SK-N-SH (cell line): ENCODE measurements around the gene CNFN. TPM values are rescaled to one million over a fixed set of nuclear protein-coding genes. Genes with fewer than 3 reads are reported as not detected.

Experiments
- CTCF ChIA-PET: fragments of 300-600, 350-600 bp; formaldehyde crosslinking; extraction: SDS; loops from one replicate; lab custom pipeline; 2021; lab: Yijun Ruan, JAX
- POLR2A ChIA-PET: fragments of 350-600 bp; sonication (Branson Sonifier 250); formaldehyde crosslinking; extraction: SDS; loops from one replicate; lab custom pipeline; 2020; ENCODE audit warnings: antibody characterized with exemption, inconsistent platforms; lab: Yijun Ruan, JAX
- DNase-seq: peaks from one replicate; pipeline ENCODE4 v3.0.0; 2012
- H2AFZ ChIP-seq: fragments of 200-600 bp; sonication (generic); 2 replicates; pipeline ENCODE4 v1.8.1; 2016; ENCODE audit warnings: antibody characterized with exemption, mild to moderate bottlenecking, low read depth
- H3F3A ChIP-seq: fragments of 200-600 bp; sonication (generic); replicated peaks from 2 replicates; pipeline ENCODE3; 2016; ENCODE audit warnings: antibody characterized with exemption, mild to moderate bottlenecking; ENCODE audit not compliant: insufficient read depth
- H3K27ac ChIP-seq, 2 experiments: fragments of 200-500 bp in 1 of 2; fragments of 200-600 bp in 1 of 2; sonication (Bioruptor generic) in 1 of 2; sonication (generic), shearing (Covaris generic) in 1 of 2; 2 replicates each; pipeline versions ENCODE4 v1.5.1 to v1.6.1; 2014 to 2016; ENCODE audit warnings: low read depth in 2 of 2, inconsistent platforms in 1 of 2, low read length in 1 of 2, mild to moderate bottlenecking in 1 of 2, mixed read lengths in 1 of 2
- H3K27me3 ChIP-seq: fragments of 200-600 bp; sonication (generic), shearing (Covaris generic); 2 replicates; pipeline ENCODE4 v1.6.1; 2016; ENCODE audit warnings: mixed run types; ENCODE audit not compliant: insufficient read depth
- H3K36me3 ChIP-seq, 2 experiments: fragments of 200-500 bp in 1 of 2; fragments of 200-600 bp in 1 of 2; sonication (Bioruptor generic) in 1 of 2; sonication (generic) in 1 of 2; replicated peaks in 1 of 2; 2 replicates each; pipeline versions ENCODE3 to v1.5.1; 2014 to 2016; ENCODE audit warnings: low read length in 1 of 2, mild to moderate bottlenecking in 1 of 2; ENCODE audit not compliant: insufficient read depth in 2 of 2, control insufficient read depth in 1 of 2
- H3K4me1 ChIP-seq, 2 experiments: fragments of 200-500 bp in 1 of 2; fragments of 200-600 bp in 1 of 2; sonication (Bioruptor generic) in 1 of 2; sonication (generic), shearing (Covaris generic) in 1 of 2; 2 replicates each; pipeline versions ENCODE4 v1.5.1 to v1.6.1; 2014 to 2016; ENCODE audit warnings: low read depth in 1 of 2, low read length in 1 of 2, mixed run types in 1 of 2; ENCODE audit not compliant: insufficient read depth in 2 of 2, control insufficient read depth in 1 of 2
- H3K4me2 ChIP-seq: fragments of 200-600 bp; sonication (generic), shearing (Covaris generic); 2 replicates; pipeline ENCODE4 v1.6.1; 2017; ENCODE audit warnings: mixed run types
- H3K4me3 ChIP-seq, 2 experiments: fragments of 200-500 bp in 1 of 2; fragments of 200-600 bp in 1 of 2; sonication (Bioruptor generic) in 1 of 2; sonication (generic), shearing (Covaris generic) in 1 of 2; 2 replicates each; pipeline versions ENCODE4 v1.5.1 to v1.8.1; 2014 to 2016; ENCODE audit warnings: low read depth in 2 of 2, inconsistent platforms in 1 of 2, low read length in 1 of 2, mild to moderate bottlenecking in 1 of 2, mixed read lengths in 1 of 2, moderate library complexity in 1 of 2
- H3K79me2 ChIP-seq: fragments of 200-600 bp; sonication (generic); 2 replicates; pipeline ENCODE4 v1.8.1; 2017; ENCODE audit warnings: mild to moderate bottlenecking; ENCODE audit not compliant: insufficient read depth
- H3K9ac ChIP-seq: fragments of 200-600 bp; sonication (generic); 2 replicates; pipeline ENCODE4 v1.6.1; 2017; ENCODE audit warnings: mixed run types
- H3K9me2 ChIP-seq: fragments of 200-600 bp; sonication (generic); 2 replicates; pipeline ENCODE4 v1.6.1; 2017; ENCODE audit warnings: mixed run types
- H3K9me3 ChIP-seq: fragments of 200-600 bp; sonication (generic); 2 replicates; pipeline ENCODE4 v1.6.1; 2017; ENCODE audit warnings: mixed run types, mild to moderate bottlenecking, moderate library complexity
- H4K20me1 ChIP-seq: fragments of 200-600 bp; sonication (generic); 2 replicates; pipeline ENCODE4 v1.6.1; 2017; ENCODE audit warnings: mild to moderate bottlenecking, mixed run types; ENCODE audit not compliant: insufficient read depth
- CHD2 ChIP-seq: fragments of 150-350 bp; IDR thresholded peaks from 2 replicates; pipeline ENCODE4 v1.6.1; 2018; ENCODE audit warnings: low read length; ENCODE audit not compliant: partially characterized antibody
- EZH2phosphoT487 ChIP-seq: fragments of 200-600 bp; sonication (generic); IDR thresholded peaks from 2 replicates; pipeline ENCODE4 v1.6.1; 2017; ENCODE audit warnings: low read depth, mixed run types, mild to moderate bottlenecking, antibody characterized with exemption, moderate library complexity, borderline replicate concordance
- FOXJ3 ChIP-seq: sonication (generic); formaldehyde crosslinking; IDR thresholded peaks from 2 replicates; pipeline ENCODE4 v1.5.1; 2020; ENCODE audit warnings: mild to moderate bottlenecking, missing genetic modification reagents
- GATA2 ChIP-seq: sonication (generic); formaldehyde crosslinking; IDR thresholded peaks from 2 replicates; pipeline ENCODE4 v1.5.0; 2020; ENCODE audit warnings: mild to moderate bottlenecking, missing genetic modification reagents
- MEF2A ChIP-seq: IDR thresholded peaks from 2 replicates; pipeline ENCODE4 v1.4.0; 2012; ENCODE audit warnings: low read depth, borderline replicate concordance
- MXI1 ChIP-seq: IDR thresholded peaks from 2 replicates; pipeline ENCODE4 v1.6.1; 2012; ENCODE audit warnings: mild to moderate bottlenecking, low read depth, low read length, improper control_type of control experiment
- POLR2AphosphoS5 ChIP-seq: IDR thresholded peaks from 2 replicates; pipeline ENCODE4 v1.6.1; 2012; ENCODE audit warnings: low read depth, low read length
- RAD21 ChIP-seq: IDR thresholded peaks from 2 replicates; pipeline ENCODE4 v1.6.1; 2012; ENCODE audit warnings: mild to moderate bottlenecking, low read length
- RCOR1 ChIP-seq: fragments of 150-350 bp; IDR thresholded peaks from 2 replicates; pipeline ENCODE4 v1.6.1; 2017; ENCODE audit warnings: antibody characterized with exemption, low read length
- TAF1 ChIP-seq: IDR thresholded peaks from 2 replicates; pipeline ENCODE4 v1.6.1; 2012; ENCODE audit warnings: low read depth, mild to moderate bottlenecking, low read length, moderate library complexity, borderline replicate concordance
- TCF12 ChIP-seq: IDR thresholded peaks from 2 replicates; pipeline ENCODE4 v1.4.0; 2012
- YY1 ChIP-seq: IDR thresholded peaks from 2 replicates; pipeline ENCODE4 v1.4.0; 2012; ENCODE audit warnings: low read depth, mild to moderate bottlenecking
- WGBS: methylation state at CpG from one replicate; pipeline ENCODE4 v1.1.6; 2017; ENCODE audit warnings: low lambda C conversion rate; 5-methylcytosine and 5-hydroxymethylcytosine counted together
- polyA plus RNA-seq, 3 experiments: library from polyadenylated mRNA; depleted of rRNA; stranded (reverse); fragments of >200 nt; gene quantifications; 2 replicates each; pipeline ENCODE4 v1.2.3, GENCODE V29; 2012
- TF ChIP-seq, protein P1 (sequence below): IDR thresholded peaks from 2 replicates; pipeline ENCODE4 v1.6.1; 2012; ENCODE audit warnings: mild to moderate bottlenecking, low read depth, low read length, moderate library complexity
- TF ChIP-seq, protein P2 (sequence below): fragments of 150-350 bp; IDR thresholded peaks from 2 replicates; pipeline ENCODE4 v1.6.1; 2016; ENCODE audit warnings: mild to moderate bottlenecking, low read depth, low read length
- TF ChIP-seq, protein P3 (sequence below): fragments of 150-350 bp; IDR thresholded peaks from 2 replicates; pipeline ENCODE4 v1.6.1; 2017; ENCODE audit warnings: antibody characterized with exemption, low read length, low read depth, borderline replicate concordance
- TF ChIP-seq, protein P4 (sequence below): IDR thresholded peaks from 2 replicates; pipeline ENCODE4 v1.4.0; 2012; ENCODE audit warnings: low read depth
- TF ChIP-seq, protein P5 (sequence below): IDR thresholded peaks from 2 replicates; pipeline ENCODE4 v1.4.0; 2012; ENCODE audit warnings: low read depth, borderline replicate concordance
- TF ChIP-seq, protein P6 (sequence below): fragments of 200-600 bp; sonication (generic); IDR thresholded peaks from 2 replicates; pipeline ENCODE4 v1.6.1; 2017; ENCODE audit warnings: antibody characterized with exemption, mild to moderate bottlenecking, moderate library complexity

CNFN gene
- polyA plus RNA-seq, 1 of the 3 experiments (the other 2 are of a cell fraction): 4.5 TPM

DNA sequence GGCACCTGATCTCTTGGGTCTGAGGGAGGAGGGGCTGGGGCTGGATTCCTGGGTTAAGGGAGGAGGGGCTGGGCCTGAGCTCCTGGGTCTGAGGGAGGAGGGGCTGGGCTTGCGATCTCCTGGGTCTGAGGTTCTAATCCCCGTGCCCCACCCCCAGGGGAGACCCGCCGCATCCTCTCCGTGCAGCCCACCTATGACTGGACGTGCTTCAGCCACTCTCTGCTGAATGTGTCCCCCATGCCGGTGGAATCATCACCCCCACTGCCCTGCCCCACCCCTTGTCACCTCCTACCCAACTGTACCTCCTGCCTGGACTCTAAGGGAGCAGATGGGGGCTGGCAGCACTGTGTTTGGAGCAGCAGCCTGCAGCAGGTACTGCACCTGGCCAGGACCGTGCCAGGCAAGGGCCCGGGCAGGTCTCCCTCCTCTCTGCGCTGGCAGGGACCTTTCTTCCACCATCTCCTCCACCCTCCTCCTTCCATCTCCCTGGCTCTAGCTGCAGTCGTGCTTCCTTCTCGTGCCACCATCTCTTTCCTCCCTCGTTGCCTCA is 27.1 kb downstream of the CNFN start:
- H3F3A ChIP-seq: no peaks in the 10 kb centered on the region
- no peaks in the 10 kb centered on the region for H4K20me1 ChIP-seq
- no peak overlapping the region for H2AFZ ChIP-seq
- H3K27ac ChIP-seq: no peak overlapping the region
- H3K9me3 ChIP-seq: no peaks in the 10 kb centered on the region
- H3K4me2 ChIP-seq: no peak overlapping the region
- H3K4me3 ChIP-seq: no peak overlapping the region
- WGBS: 96% methylated on average over 10 of the region's 13 CpGs
- H3K79me2 ChIP-seq: no peaks in the 10 kb centered on the region
- DNase-seq: no peak
- H3K36me3 ChIP-seq: peaks cover 10 to 22% of the 10 kb centered on the region in 2 experiments
- TF ChIP-seq, protein P1, sequence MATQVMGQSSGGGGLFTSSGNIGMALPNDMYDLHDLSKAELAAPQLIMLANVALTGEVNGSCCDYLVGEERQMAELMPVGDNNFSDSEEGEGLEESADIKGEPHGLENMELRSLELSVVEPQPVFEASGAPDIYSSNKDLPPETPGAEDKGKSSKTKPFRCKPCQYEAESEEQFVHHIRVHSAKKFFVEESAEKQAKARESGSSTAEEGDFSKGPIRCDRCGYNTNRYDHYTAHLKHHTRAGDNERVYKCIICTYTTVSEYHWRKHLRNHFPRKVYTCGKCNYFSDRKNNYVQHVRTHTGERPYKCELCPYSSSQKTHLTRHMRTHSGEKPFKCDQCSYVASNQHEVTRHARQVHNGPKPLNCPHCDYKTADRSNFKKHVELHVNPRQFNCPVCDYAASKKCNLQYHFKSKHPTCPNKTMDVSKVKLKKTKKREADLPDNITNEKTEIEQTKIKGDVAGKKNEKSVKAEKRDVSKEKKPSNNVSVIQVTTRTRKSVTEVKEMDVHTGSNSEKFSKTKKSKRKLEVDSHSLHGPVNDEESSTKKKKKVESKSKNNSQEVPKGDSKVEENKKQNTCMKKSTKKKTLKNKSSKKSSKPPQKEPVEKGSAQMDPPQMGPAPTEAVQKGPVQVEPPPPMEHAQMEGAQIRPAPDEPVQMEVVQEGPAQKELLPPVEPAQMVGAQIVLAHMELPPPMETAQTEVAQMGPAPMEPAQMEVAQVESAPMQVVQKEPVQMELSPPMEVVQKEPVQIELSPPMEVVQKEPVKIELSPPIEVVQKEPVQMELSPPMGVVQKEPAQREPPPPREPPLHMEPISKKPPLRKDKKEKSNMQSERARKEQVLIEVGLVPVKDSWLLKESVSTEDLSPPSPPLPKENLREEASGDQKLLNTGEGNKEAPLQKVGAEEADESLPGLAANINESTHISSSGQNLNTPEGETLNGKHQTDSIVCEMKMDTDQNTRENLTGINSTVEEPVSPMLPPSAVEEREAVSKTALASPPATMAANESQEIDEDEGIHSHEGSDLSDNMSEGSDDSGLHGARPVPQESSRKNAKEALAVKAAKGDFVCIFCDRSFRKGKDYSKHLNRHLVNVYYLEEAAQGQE: no peak
- TF ChIP-seq, all 33 proteins: peak for 0
- Histone ChIP-seq H3K27me3 (no peaks in the 10 kb centered on the region), H3K9me2 (no peaks in the 10 kb centered on the region), H3K9ac (no peak overlapping the region), H3K4me1 (no peaks in the 10 kb centered on the region; a peak in 1 of 4 replicates)
- POLR2A ChIA-PET: no interaction called here
- CTCF ChIA-PET: no interaction called here

DNA sequence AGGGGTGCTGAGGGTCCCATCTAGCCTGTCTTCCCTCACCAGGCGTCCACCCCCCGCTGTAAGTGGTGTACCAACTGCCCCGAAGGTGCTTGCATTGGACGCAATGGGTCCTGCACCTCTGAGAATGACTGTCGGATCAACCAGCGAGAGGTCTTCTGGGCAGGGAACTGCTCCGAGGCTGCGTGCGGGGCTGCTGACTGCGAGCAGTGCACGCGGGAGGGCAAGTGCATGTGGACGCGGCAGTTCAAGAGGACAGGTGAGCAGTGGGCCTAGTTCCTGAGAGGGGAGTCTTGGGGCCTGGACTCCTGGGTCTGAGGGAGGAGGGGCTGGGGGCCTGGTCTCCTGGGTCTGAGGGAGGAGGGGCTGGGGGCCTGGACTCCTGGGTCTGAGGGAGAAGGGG is 27.8 kb downstream of the CNFN start:
- H3K36me3 ChIP-seq: peaks cover 10 to 23% of the 10 kb centered on the region in 2 experiments
- CTCF ChIA-PET: no interaction called here
- no peaks in the 10 kb centered on the region; a peak in 1 of 4 replicates for H3K4me1 ChIP-seq
- no peaks in the 10 kb centered on the region for H3K79me2 ChIP-seq
- H3F3A ChIP-seq: no peaks in the 10 kb centered on the region
- no peak for DNase-seq
- no peak overlapping the region for H3K27ac ChIP-seq
- no peak overlapping the region for H2AFZ ChIP-seq
- no peaks in the 10 kb centered on the region for H3K9me3 ChIP-seq
- H3K9ac ChIP-seq: no peak overlapping the region
- H3K27me3 ChIP-seq: no peaks in the 10 kb centered on the region
- POLR2A ChIA-PET: no interaction called here
- no peak overlapping the region for H3K4me3 ChIP-seq
- 97% methylated on average over 14 of the region's 14 CpGs for WGBS
- no peaks in the 10 kb centered on the region for H4K20me1 ChIP-seq
- H3K9me2 ChIP-seq: no peaks in the 10 kb centered on the region
- no peak overlapping the region for H3K4me2 ChIP-seq
- TF ChIP-seq GATA2 (CRISPR knock-in tag): no peak
- no peak for TF ChIP-seq RCOR1
- TF ChIP-seq FOXJ3 (CRISPR knock-in tag): no peak
- TF ChIP-seq POLR2AphosphoS5: no peak
- TF ChIP-seq, protein P2, sequence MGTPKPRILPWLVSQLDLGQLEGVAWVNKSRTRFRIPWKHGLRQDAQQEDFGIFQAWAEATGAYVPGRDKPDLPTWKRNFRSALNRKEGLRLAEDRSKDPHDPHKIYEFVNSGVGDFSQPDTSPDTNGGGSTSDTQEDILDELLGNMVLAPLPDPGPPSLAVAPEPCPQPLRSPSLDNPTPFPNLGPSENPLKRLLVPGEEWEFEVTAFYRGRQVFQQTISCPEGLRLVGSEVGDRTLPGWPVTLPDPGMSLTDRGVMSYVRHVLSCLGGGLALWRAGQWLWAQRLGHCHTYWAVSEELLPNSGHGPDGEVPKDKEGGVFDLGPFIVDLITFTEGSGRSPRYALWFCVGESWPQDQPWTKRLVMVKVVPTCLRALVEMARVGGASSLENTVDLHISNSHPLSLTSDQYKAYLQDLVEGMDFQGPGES: no peak
- TF ChIP-seq TCF12: no peak
- no peak for TF ChIP-seq TAF1
- TF ChIP-seq, protein P3, sequence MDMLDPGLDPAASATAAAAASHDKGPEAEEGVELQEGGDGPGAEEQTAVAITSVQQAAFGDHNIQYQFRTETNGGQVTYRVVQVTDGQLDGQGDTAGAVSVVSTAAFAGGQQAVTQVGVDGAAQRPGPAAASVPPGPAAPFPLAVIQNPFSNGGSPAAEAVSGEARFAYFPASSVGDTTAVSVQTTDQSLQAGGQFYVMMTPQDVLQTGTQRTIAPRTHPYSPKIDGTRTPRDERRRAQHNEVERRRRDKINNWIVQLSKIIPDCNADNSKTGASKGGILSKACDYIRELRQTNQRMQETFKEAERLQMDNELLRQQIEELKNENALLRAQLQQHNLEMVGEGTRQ: no peak
- TF ChIP-seq MEF2A: no peak
- TF ChIP-seq, protein P4, sequence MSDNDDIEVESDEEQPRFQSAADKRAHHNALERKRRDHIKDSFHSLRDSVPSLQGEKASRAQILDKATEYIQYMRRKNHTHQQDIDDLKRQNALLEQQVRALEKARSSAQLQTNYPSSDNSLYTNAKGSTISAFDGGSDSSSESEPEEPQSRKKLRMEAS: no peak
- no peak for TF ChIP-seq YY1
- no peak for TF ChIP-seq MXI1
- no peak for TF ChIP-seq EZH2phosphoT487
- TF ChIP-seq, protein P5, sequence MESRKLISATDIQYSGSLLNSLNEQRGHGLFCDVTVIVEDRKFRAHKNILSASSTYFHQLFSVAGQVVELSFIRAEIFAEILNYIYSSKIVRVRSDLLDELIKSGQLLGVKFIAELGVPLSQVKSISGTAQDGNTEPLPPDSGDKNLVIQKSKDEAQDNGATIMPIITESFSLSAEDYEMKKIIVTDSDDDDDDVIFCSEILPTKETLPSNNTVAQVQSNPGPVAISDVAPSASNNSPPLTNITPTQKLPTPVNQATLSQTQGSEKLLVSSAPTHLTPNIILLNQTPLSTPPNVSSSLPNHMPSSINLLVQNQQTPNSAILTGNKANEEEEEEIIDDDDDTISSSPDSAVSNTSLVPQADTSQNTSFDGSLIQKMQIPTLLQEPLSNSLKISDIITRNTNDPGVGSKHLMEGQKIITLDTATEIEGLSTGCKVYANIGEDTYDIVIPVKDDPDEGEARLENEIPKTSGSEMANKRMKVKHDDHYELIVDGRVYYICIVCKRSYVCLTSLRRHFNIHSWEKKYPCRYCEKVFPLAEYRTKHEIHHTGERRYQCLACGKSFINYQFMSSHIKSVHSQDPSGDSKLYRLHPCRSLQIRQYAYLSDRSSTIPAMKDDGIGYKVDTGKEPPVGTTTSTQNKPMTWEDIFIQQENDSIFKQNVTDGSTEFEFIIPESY: no peak
- TF ChIP-seq RAD21: no peak
- TF ChIP-seq, protein P6, sequence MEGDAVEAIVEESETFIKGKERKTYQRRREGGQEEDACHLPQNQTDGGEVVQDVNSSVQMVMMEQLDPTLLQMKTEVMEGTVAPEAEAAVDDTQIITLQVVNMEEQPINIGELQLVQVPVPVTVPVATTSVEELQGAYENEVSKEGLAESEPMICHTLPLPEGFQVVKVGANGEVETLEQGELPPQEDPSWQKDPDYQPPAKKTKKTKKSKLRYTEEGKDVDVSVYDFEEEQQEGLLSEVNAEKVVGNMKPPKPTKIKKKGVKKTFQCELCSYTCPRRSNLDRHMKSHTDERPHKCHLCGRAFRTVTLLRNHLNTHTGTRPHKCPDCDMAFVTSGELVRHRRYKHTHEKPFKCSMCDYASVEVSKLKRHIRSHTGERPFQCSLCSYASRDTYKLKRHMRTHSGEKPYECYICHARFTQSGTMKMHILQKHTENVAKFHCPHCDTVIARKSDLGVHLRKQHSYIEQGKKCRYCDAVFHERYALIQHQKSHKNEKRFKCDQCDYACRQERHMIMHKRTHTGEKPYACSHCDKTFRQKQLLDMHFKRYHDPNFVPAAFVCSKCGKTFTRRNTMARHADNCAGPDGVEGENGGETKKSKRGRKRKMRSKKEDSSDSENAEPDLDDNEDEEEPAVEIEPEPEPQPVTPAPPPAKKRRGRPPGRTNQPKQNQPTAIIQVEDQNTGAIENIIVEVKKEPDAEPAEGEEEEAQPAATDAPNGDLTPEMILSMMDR: no peak
- TF ChIP-seq CHD2: no peak
